Activated T-cell treated with anti-CD3 and anti-CD28 coated beads for 1 hour (primary cell): ENCODE measurements around the gene PDE6B.
"Not testable (repeated sequence)": the region's sequence is repeated elsewhere in the genome, so short reads cannot be mapped to it uniquely, and the experiment has no call there.

Source experiments
- DNase-seq: peaks from one replicate; pipeline ENCODE4 v3.0.0-alpha.2; 2020; ENCODE audit warnings: low read depth

Gene PDE6B

GRCh38 chr4:622071-622995 is 3.0 kb upstream of the PDE6B start:
- no peak for DNase-seq

- no peak for DNase-seq
Measured at GRCh38 chr4:622996-623913, 2.1 kb upstream of the PDE6B start.

GRCh38 chr4:623914-624566 is 1.3 kb upstream of the PDE6B start:
- no peak for DNase-seq

GRCh38 chr4:625631-626161 is 323 bp downstream of the PDE6B start:
- DNase-seq: no peak

- DNase-seq: no peak
Measured at GRCh38 chr4:626201-627091, 1.1 kb downstream of the PDE6B start.

DNA sequence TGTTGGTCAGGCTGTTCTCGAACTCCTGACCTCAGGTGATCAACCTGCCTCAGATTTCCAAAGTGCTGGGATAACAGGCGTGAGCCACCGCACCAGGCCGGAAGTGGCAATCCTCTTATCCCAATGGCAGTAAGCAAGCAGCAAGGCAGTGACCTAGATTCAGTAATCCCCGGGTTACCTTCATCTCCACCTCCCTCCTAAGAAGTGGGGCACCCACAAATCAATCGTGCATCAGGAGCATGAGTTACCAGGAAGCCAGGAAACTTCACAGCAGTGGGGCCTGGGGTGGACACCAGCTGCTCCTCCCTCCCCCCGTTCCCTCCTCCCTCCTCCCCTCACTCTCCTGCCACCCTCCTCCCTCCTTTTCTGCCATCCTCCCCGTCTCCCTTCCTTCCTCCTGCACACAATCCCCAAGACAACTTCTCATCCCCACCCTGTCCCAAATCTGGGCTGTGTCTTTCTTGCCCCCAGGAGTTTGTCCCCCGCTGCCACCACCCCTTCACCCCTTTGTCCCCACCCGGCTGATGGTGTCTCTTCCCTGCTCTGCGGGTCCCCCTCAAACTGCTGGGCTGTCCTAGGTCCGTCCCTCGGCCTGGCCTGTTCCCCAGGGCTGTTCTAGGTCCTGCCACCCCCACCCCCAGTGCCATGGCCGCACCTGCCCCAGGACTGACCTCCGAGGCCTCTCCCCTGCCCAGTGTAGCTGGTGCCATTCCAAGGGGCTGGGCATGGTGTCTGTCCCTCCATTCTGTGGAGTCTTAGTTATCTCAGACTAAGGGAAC is 2.2 kb downstream of the PDE6B start:
- DNase-seq: no peak

- DNase-seq: no peak
Measured at GRCh38 chr4:628311-628741, 3.0 kb downstream of the PDE6B start.

- DNase-seq: no peak
Measured at GRCh38 chr4:628821-629635, 3.7 kb downstream of the PDE6B start.

- DNase-seq: no peak
Measured at GRCh38 chr4:629636-629914, 4.2 kb downstream of the PDE6B start.

GRCh38 chr4:629915-630641 is 4.7 kb downstream of the PDE6B start:
- no peak for DNase-seq

DNA sequence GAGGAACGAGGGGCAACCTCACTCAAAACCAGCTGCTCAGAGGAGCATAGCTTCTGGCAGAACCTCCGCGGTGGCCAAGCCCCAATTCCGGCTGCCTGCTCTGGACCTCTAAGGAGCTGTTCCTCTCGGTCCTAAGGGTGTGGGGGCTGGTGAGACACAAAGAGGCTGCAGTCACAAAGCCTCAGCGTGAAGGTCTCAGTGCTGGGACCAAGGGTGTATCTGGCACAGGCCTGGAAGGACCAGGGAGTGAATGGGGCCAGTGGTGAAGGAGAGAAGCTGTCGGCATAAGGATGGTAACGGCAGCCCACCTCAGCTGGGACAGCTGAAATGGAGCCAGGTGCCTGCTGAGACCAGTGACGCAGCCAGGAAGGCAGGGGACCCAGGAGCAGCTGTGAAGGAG is 5.3 kb downstream of the PDE6B start:
- DNase-seq: no peak

DNA sequence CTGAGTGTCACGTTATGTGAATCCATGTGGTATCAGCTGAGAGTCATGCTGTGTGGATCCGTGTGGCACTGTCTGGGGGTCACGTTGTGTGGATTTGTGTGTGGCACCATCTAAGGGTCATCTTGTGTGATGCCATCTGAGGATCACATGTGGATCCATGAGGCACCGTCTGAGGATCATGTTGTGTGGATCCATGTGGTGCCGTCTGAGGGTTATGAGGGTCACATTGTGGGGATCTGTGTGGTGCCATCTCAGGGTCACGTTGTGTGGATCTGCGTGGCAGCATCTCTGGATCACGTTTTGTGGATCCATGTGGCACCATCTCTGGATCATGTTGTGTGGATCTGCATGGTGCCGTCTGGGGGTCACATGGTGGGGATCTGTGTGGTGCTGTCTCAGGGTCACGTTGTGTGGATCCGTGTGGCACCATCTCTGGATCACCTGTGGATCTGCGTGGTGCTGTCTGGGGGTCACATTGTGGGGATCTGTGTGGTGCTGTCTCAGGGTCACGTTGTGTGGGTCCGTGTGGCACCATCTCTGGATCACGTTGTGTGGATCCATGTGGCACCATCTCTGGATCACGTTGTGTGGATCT is 6.9 kb downstream of the PDE6B start:
- DNase-seq: no peak

- DNase-seq: no peak
Measured at GRCh38 chr4:632926-633325, 7.6 kb downstream of the PDE6B start.

GRCh38 chr4:633406-633805 is 8.0 kb downstream of the PDE6B start:
- DNase-seq: no peak

- no peak for DNase-seq
Measured at GRCh38 chr4:633976-634598, 8.7 kb downstream of the PDE6B start.

DNA sequence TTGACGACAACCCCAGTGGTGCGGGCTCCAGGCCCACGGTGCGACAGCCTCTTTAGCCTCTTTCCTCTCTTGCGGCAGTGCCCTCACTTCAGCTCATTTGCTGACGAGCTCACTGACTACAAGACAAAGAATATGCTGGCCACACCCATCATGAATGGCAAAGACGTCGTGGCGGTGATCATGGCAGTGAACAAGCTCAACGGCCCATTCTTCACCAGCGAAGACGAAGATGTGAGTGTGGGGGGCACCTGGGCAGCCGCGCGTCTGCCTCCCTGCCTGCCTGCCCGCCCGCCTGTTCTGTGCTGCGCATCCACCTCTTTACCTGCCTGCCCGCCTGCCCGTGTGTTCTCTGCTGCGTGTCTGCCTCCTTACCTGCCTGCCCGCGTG is 9.2 kb downstream of the PDE6B start:
- DNase-seq: no peak

DNA sequence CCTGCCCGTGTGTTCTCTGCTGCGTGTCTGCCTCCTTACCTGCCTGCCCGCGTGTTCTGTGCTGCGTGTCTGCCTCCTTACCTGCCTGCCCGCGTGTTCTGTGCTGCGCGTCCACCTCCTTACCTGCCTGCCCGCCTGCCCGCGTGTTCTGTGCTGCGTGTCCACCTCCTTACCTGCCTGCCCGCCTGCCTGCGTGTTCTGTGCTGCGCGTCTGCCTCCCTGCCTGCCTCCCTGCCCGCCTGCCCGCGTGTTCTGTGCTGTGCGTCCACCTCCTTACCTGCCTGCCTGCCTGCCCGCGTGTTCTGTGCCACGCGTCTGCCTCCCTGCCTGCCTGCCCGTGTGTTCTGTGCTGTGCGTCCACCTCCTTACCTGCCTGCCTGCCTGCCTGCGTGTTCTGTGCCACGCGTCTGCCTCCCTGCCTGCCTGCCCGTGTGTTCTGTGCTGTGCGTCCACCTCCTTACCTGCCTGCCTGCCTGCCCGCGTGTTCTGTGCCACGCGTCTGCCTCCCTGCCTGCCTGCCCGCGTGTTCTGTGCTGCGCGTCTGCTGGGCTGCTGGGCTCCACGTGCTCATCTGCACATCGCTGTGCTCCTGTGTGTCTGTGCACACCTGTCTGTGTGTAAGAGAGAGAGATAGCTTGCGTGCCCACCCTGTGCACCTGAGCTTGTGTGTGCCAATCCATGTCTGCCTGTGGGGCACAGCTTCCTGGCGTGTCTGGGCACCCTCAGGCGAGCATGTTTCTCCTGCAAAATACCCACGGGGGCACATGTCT is 9.9 kb downstream of the PDE6B start:
- not testable (repeated sequence) for DNase-seq
